Measurements from ENCODE around the gene MINAR2.

DNA sequence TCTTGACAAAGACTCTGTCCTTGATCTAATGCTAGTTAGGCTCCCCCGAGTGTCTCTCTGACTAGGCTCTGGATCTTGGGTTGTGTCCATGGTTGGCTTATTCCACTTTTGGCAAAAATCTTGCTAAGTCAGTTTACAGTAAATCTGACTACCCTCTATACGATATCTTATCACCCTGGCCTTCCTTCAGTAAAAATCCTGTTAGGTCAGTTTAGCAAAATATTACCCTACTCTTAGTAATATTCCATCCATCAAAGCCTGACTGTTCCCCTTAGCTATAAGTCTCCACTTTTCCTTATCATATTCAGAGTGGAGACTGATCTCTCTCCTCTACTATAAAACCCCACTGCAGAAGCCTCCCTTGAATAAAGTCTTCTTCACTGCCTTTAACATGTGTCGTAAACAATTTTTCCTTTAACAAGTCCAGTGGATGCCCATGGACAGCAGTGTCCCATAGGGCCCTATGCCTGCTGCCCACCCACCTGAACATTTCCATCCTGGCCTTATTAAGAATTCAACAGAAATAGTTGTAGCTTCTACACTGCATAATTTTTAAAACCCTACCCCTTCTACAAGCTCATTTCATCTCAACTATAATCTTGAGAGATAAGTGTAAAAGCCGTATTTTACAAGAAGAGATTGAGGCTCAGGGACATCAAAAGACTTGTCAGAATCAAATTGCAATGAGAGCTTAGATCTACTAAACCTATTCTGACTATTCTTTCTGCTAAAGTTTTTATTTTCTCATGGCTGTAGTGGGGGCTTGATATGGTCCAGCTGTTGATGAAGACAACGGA, 22.3 kb downstream of the MINAR2 start:
- TF ChIP-seq, protein P1, sequence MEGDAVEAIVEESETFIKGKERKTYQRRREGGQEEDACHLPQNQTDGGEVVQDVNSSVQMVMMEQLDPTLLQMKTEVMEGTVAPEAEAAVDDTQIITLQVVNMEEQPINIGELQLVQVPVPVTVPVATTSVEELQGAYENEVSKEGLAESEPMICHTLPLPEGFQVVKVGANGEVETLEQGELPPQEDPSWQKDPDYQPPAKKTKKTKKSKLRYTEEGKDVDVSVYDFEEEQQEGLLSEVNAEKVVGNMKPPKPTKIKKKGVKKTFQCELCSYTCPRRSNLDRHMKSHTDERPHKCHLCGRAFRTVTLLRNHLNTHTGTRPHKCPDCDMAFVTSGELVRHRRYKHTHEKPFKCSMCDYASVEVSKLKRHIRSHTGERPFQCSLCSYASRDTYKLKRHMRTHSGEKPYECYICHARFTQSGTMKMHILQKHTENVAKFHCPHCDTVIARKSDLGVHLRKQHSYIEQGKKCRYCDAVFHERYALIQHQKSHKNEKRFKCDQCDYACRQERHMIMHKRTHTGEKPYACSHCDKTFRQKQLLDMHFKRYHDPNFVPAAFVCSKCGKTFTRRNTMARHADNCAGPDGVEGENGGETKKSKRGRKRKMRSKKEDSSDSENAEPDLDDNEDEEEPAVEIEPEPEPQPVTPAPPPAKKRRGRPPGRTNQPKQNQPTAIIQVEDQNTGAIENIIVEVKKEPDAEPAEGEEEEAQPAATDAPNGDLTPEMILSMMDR (conservative IDR thresholded peaks at IDR 0.05; ENCODE audit: low read depth in 2 of 2): no peak
- TF ChIP-seq POLR2AphosphoS5 (IDR thresholded peaks at IDR 0.05; ENCODE audit: low read depth) (no peak), EZH2 (IDR thresholded peaks at IDR 0.05; ENCODE audit: low read depth, unreplicated experiment) (no peak), EZH2phosphoT487 (IDR thresholded peaks at IDR 0.05; ENCODE audit: unreplicated experiment) (no peak), ZNF331 (CRISPR knock-in tag; IDR thresholded peaks at IDR 0.05; ENCODE audit: low read depth) (no peak), ZNF114 (CRISPR knock-in tag; IDR thresholded peaks at IDR 0.05) (no peak), ETS1 (IDR thresholded peaks at IDR 0.05) (no peak), JUNB (IDR thresholded peaks at IDR 0.05; ENCODE audit: unreplicated experiment) (no peak)
- TF ChIP-seq, protein P2, sequence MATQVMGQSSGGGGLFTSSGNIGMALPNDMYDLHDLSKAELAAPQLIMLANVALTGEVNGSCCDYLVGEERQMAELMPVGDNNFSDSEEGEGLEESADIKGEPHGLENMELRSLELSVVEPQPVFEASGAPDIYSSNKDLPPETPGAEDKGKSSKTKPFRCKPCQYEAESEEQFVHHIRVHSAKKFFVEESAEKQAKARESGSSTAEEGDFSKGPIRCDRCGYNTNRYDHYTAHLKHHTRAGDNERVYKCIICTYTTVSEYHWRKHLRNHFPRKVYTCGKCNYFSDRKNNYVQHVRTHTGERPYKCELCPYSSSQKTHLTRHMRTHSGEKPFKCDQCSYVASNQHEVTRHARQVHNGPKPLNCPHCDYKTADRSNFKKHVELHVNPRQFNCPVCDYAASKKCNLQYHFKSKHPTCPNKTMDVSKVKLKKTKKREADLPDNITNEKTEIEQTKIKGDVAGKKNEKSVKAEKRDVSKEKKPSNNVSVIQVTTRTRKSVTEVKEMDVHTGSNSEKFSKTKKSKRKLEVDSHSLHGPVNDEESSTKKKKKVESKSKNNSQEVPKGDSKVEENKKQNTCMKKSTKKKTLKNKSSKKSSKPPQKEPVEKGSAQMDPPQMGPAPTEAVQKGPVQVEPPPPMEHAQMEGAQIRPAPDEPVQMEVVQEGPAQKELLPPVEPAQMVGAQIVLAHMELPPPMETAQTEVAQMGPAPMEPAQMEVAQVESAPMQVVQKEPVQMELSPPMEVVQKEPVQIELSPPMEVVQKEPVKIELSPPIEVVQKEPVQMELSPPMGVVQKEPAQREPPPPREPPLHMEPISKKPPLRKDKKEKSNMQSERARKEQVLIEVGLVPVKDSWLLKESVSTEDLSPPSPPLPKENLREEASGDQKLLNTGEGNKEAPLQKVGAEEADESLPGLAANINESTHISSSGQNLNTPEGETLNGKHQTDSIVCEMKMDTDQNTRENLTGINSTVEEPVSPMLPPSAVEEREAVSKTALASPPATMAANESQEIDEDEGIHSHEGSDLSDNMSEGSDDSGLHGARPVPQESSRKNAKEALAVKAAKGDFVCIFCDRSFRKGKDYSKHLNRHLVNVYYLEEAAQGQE (IDR thresholded peaks at IDR 0.05; ENCODE audit: unreplicated experiment): no peak

Measured in GM23338 (cell line).